ENCODE results near the gene PSMB10. TPM values are rescaled to one million over a fixed set of nuclear protein-coding genes. Genes with fewer than 3 reads are reported as not detected.

Gene PSMB10
- total RNA-seq, 1 experiment from 2014 or later = 39.5 TPM

- Histone ChIP-seq H3K9me2 (ENCODE audit: insufficient read depth) (no peaks in the 10 kb centered on the region), H3K36me3 (ENCODE audit: low read depth) (no peaks in the 10 kb centered on the region), H3K4me3 (no peak overlapping the region), H3F3A (ENCODE audit: insufficient read depth, low read depth) (peaks cover 5% of the 10 kb centered on the region; the same call in 1 of the 2 replicates), H2AFZ (no peak overlapping the region), H3K79me2 (ENCODE audit: low read depth) (no peaks in the 10 kb centered on the region), H3K4me1 (replicated peaks; ENCODE audit: insufficient read depth) (no peaks in the 10 kb centered on the region), H3K27me3 (ENCODE audit: insufficient read depth, low read depth) (no peaks in the 10 kb centered on the region), H3K9me3 (ENCODE audit: insufficient read depth, low read depth) (no peaks in the 10 kb centered on the region), H4K20me1 (ENCODE audit: insufficient read depth) (peaks cover 56% of the 10 kb centered on the region), H3K4me2 (no peak overlapping the region), H3K27ac (no peak overlapping the region)
- intact Hi-C loops (cut with micrococcal nuclease; ENCODE audit: unreplicated experiment) = no loop called here
- no peak for TF ChIP-seq EZH2 (IDR thresholded peaks at IDR 0.05; ENCODE audit: low read depth)
- TF ChIP-seq, protein P1, sequence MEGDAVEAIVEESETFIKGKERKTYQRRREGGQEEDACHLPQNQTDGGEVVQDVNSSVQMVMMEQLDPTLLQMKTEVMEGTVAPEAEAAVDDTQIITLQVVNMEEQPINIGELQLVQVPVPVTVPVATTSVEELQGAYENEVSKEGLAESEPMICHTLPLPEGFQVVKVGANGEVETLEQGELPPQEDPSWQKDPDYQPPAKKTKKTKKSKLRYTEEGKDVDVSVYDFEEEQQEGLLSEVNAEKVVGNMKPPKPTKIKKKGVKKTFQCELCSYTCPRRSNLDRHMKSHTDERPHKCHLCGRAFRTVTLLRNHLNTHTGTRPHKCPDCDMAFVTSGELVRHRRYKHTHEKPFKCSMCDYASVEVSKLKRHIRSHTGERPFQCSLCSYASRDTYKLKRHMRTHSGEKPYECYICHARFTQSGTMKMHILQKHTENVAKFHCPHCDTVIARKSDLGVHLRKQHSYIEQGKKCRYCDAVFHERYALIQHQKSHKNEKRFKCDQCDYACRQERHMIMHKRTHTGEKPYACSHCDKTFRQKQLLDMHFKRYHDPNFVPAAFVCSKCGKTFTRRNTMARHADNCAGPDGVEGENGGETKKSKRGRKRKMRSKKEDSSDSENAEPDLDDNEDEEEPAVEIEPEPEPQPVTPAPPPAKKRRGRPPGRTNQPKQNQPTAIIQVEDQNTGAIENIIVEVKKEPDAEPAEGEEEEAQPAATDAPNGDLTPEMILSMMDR (conservative IDR thresholded peaks at IDR 0.05) = no peak
- DNase-seq = no peak
- POLR2A ChIA-PET (ENCODE audit: unreplicated experiment) = no interaction called here
- CTCF ChIA-PET = no interaction called here
- no TSS peak for BruUV-seq (replicated peaks)
Measured at GRCh38 chr16:67922221-67922620, 14.4 kb downstream of the PSMB10 start.

DNA sequence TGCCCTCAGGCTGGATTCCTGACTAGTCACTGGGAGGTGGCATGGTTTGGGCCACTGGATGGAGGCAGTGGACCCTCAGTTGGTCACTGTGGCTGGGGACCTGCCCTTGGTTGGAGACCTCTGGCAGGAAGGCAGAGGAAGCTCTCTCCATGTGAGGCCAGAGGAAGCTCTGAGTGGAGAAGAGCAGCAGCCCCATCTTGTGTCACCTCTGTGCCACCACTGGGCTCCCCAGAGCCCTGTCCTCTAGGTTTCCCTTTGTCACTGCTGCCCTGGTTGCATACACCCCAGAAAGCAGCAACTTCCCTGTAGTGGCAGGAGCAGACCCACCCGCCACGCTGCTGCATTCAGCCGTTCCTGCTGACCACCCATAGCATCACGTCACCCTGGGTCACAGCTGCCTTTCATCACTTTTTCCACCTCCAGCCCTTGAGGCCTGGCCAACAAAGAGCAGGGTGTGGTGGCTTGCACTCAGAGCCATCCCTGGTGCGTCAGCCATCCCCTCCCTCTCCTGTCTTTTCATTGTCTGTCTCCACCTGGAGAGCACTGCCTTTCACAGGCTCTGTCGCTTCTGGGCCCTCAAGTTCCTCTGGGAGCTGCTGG is 16.9 kb downstream of the PSMB10 start:
- intact Hi-C loops (cut with micrococcal nuclease; ENCODE audit: unreplicated experiment) = no loop called here
- no peak for DNase-seq
- no TSS peak for BruUV-seq (replicated peaks)
- TF ChIP-seq, protein P1 (conservative IDR thresholded peaks at IDR 0.05) = no peak
- TF ChIP-seq EZH2 (IDR thresholded peaks at IDR 0.05; ENCODE audit: low read depth) = no peak
- H3K4me1 ChIP-seq (replicated peaks; ENCODE audit: insufficient read depth) = no peaks in the 10 kb centered on the region
- no peaks in the 10 kb centered on the region for H3K9me3 ChIP-seq (ENCODE audit: insufficient read depth, low read depth)
- no peaks in the 10 kb centered on the region for H3K27me3 ChIP-seq (ENCODE audit: insufficient read depth, low read depth)
- peaks cover 55% of the 10 kb centered on the region for H4K20me1 ChIP-seq (ENCODE audit: insufficient read depth)
- H3K27ac ChIP-seq = no peak overlapping the region
- no peaks in the 10 kb centered on the region for H3K9me2 ChIP-seq (ENCODE audit: insufficient read depth)
- H3K4me3 ChIP-seq = no peak overlapping the region
- no peaks in the 10 kb centered on the region for H3F3A ChIP-seq (ENCODE audit: insufficient read depth, low read depth)
- H2AFZ ChIP-seq = no peak overlapping the region
- H3K36me3 ChIP-seq (ENCODE audit: low read depth) = no peaks in the 10 kb centered on the region
- H3K79me2 ChIP-seq (ENCODE audit: low read depth) = no peaks in the 10 kb centered on the region
- CTCF ChIA-PET = no interaction called here
- H3K4me2 ChIP-seq = no peak overlapping the region
- POLR2A ChIA-PET (ENCODE audit: unreplicated experiment) = no interaction called here

DNA sequence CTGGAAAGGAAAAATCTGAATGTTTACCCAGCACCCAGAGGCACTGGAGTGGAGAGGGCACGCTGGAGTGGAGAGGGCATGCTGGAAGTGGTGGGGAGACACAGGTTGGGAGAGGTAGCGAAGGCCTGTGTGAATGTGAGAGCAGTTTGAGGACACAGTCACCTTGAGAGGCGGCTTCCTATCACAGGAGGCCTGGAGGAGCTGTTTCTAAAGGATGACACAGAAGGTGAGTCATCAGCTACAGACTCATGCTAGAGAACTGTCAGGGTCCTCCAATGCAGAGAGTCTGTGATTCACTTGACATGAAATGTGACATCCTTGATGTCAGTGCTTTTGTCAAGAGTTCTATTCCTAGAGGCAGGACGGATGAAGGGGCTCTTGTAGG is 18.8 kb downstream of the PSMB10 start:
- no peak overlapping the region for H3K27ac ChIP-seq
- no peak overlapping the region for H2AFZ ChIP-seq
- H3K79me2 ChIP-seq (ENCODE audit: low read depth) = no peaks in the 10 kb centered on the region
- no peaks in the 10 kb centered on the region for H3K4me1 ChIP-seq (replicated peaks; ENCODE audit: insufficient read depth)
- ChIA-PET POLR2A (ENCODE audit: unreplicated experiment) (interaction anchor here (0.8 kb wide), 1 partner anchor 14 kb away, joined by 6 read pairs; the partner anchor contains the start of gene CTRL), CTCF (no interaction called here)
- H3F3A ChIP-seq (ENCODE audit: insufficient read depth, low read depth) = no peaks in the 10 kb centered on the region
- H3K4me2 ChIP-seq = no peak overlapping the region
- no TSS peak for BruUV-seq (replicated peaks)
- no peak for TF ChIP-seq EZH2 (IDR thresholded peaks at IDR 0.05; ENCODE audit: low read depth)
- TF ChIP-seq, protein P1 (conservative IDR thresholded peaks at IDR 0.05) = no peak
- no peaks in the 10 kb centered on the region for H3K36me3 ChIP-seq (ENCODE audit: low read depth)
- no peaks in the 10 kb centered on the region for H3K9me3 ChIP-seq (ENCODE audit: insufficient read depth, low read depth)
- intact Hi-C loops (cut with micrococcal nuclease; ENCODE audit: unreplicated experiment) = no loop called here
- no peaks in the 10 kb centered on the region for H3K9me2 ChIP-seq (ENCODE audit: insufficient read depth)
- no peak for DNase-seq
- no peaks in the 10 kb centered on the region for H3K27me3 ChIP-seq (ENCODE audit: insufficient read depth, low read depth)
- peaks cover 47% of the 10 kb centered on the region for H4K20me1 ChIP-seq (ENCODE audit: insufficient read depth)
- H3K4me3 ChIP-seq = no peak overlapping the region

Data from PC-9 (cell line).